ENCODE data around the gene ZBTB17.
"Not testable (repeated sequence)": the region's sequence is repeated elsewhere in the genome, so short reads cannot be mapped to it uniquely, and the experiment has no call there.

GRCh38 chr1:15896841-15897610 lies 78.9 kb downstream of the ZBTB17 start:
- not testable (repeated sequence) for TF ChIP-seq CTCF, POLR2A, EP300 (IDR thresholded peaks at IDR 0.05)
